ENCODE results near the gene GALNT16.
"Not testable (repeated sequence)": the region's sequence is repeated elsewhere in the genome, so short reads cannot be mapped to it uniquely, and the experiment has no call there.

The GALNT16 gene

DNA sequence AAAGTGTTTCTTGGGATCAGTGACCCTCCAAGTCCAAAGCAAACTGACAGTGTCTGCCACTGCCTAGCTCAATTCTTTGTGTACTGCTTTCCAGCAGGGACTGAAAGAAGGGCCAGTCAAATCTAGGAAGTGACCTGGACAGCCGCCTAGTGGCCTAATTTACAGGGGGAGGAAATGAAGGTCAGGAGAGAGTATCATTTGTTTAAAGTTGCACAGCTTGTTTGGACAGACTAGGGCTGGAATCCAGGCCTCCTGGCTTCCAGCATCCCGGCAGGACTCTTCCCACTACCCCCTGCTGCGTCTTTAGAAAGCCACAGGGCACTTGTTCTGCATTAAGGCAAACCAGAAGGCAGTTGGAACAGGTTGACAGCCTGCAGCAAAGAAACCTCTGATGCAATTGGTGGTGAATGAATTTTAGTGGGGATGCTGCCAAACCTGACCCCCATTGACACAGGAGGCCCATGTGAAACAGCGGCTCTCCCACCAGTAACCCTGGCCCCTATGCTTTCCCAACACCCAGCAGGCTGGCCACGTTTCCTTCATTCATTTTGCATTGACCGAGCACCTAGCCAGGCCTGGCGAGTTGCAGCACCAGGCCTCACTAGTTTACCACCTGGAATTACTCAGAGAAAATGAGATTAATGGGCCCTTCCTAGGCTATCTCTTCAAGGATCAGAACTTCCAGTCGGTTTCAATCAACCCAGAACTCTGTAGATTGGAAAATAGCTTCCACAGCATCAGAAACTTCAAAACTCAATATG, 28.2 kb downstream of the GALNT16 start:
- no peak for DNase-seq

DNA sequence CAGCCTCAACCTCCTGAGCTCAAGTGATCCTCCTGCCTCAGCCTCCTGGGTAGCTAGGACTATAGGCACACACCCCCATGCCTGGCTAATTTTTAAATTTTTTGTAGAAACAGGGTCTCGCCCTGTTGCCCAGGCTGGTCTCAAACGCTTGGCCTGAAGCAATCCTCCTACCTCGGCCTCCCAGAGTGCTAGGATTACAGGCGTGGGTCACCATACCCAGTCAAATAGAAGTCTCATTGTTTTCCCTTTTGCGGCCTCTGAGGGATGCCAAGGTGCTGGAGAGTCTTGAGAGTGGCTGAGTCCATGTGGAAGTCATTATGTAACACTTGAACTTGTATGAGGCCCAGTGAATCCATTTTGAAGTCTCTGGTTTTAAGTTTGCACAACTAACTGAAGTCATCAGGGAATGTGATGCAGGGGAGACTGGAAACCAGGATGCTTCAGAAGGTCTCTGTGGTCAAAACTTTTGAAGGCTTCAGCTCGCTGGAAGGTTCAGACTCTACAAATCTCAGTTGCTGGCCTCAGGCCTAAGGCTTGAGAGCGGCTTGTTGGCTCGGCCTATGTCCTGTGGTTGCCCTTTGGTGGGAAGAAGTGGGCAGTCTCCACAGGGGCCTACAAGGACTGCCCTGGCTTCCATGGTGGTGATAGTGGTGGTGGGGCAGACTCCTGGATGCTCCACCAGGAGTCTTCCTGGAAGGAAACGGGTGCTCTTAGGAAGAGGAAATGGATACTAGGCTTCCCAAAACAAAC, 29.2 kb downstream of the GALNT16 start:
- no peak for DNase-seq

GRCh38 chr14:69289811-69290520, 30.0 kb downstream of the GALNT16 start:
- DNase-seq = no peak

GRCh38 chr14:69290881-69291280, 30.9 kb downstream of the GALNT16 start:
- DNase-seq = not testable (repeated sequence)

GRCh38 chr14:69291396-69291795, 31.4 kb downstream of the GALNT16 start:
- DNase-seq = no peak

GRCh38 chr14:69291891-69292561, 32.1 kb downstream of the GALNT16 start:
- no peak for DNase-seq

- DNase-seq = no peak
Observed at GRCh38 chr14:69298131-69299071, 38.4 kb downstream of the GALNT16 start.

- DNase-seq = no peak
Observed at GRCh38 chr14:69299286-69300035, 39.5 kb downstream of the GALNT16 start.

GRCh38 chr14:69300601-69301221, 40.8 kb downstream of the GALNT16 start:
- no peak for DNase-seq

DNA sequence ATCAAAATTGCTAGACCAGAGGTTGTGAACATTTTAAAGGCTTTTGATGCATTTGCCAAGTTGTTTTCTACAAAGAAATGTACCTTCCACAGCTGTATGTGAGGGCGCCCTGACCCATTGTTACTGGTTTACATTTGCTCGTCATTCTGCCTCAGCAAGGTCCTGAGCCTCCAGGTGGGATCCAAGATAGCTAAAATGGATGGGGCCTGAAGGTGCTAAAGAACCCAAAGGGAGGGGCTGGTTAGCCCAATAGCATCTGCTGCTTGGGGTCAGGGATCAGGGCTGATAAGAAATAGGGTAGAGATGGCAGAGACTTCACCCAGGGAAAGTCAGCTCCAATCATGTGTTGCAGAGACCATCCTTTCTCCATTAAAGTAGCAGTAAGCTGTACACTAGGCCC, 43.1 kb downstream of the GALNT16 start:
- no peak for DNase-seq

GRCh38 chr14:69312608-69313007, 52.6 kb downstream of the GALNT16 start:
- no peak for DNase-seq

DNA sequence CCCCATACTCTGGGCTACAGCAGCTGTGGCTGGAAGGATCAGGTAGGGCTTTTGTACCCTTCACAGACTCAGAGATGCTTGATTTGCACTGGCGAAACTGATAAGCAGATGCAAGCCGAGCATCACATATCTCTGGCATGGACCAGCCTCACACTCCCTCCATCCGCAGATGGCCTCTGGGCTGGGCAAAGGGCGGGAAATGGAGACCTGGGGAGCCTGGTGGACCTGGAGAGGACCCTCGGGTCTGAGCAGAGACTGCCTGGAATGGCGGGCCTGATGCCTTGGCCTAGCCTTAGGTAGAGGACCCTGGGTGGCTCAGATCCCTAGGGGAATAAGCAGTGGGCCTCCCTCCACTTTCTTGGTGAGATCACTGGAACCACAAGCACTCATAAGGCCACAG, 53.2 kb downstream of the GALNT16 start:
- no peak for DNase-seq

GRCh38 chr14:69314327-69314726, 54.4 kb downstream of the GALNT16 start:
- no peak for DNase-seq

GRCh38 chr14:69315301-69315700, 55.3 kb downstream of the GALNT16 start:
- no peak for DNase-seq

GRCh38 chr14:69316449-69317101, 56.6 kb downstream of the GALNT16 start:
- no peak for DNase-seq

DNA sequence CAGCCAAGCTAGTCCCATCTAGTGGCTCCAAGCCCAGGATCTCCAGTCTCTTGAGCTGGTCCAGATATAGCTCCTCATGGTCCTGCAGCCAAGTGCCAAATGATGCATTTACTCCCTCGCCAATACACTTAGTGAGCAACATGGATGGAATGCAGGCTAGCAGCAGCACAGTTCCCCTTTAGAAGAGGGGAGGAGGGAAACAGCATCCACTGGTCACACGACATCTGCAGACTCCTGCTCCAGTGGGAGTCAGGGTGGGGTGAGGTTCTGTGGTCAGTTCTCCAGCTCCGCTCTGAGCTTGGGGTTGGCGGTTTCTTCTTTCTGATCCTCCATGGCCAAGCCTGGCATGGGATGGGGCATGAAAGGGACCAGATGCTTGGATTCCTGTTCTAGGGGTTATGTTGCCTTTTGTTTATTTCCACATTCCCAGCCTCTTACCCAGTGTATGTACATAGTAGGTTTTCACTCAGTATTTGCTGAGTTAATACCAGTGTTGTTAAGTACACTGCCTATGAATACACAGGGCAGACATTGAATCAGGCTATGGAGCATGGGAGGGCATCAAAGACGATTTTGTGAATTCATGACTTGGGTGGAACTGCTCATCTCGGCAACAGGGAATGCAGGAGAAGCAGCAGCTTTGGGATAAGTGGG, 57.3 kb downstream of the GALNT16 start:
- no peak for DNase-seq

DNA sequence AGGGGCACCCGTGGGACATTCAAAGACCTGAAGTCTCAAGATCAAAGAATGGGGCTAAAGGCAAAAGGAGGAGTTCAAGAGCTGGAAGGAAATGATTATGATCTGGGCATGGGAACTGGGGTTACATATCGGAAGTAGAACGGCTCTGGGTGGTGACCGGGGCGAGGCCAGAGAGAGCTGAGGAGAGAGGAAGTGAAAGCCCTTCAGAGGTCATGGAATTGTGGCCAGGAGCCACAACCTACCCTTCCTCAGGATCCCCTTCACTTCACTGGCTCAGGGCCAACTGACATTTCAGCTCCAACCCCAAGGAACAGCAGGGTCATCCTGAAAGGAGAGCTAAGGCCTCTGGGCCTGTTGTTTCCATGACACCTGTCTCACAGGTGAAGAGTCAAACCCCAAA, 57.8 kb downstream of the GALNT16 start:
- no peak for DNase-seq

GRCh38 chr14:69318241-69318640, 58.3 kb downstream of the GALNT16 start:
- DNase-seq = no peak

DNA sequence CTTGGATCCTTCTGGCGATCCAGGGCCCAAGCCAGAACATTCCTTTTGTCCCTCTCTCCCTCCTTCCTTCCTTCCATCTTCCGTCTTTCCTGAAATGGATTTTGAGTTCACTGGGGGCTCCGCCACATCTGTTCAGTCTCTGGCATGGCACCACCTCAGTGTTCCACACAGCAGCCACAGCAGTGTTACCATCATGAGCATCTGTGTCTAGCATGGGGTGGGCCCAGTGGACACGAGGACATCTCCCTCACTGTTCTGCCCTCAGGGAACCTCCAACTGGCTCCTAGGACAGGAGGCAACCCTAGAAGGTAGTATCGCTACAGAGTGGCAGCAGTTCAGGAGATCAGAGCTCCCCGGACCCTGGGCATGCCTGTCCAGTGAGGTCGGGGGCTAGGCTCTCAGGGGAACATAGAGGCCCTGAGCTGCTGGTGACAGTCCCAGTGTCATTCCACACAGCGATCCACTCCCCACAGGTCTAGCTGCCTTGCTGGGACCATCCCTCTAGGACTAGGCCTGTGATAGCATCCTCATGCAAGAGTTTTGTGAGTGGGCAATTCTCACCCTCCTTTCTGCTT, 59.0 kb downstream of the GALNT16 start:
- no peak for DNase-seq

Data from NCI-H2029 treated with DMSO at 0.1 percent for 48 hours (cell line).